Measurements from ENCODE around the gene BARD1.

DNA sequence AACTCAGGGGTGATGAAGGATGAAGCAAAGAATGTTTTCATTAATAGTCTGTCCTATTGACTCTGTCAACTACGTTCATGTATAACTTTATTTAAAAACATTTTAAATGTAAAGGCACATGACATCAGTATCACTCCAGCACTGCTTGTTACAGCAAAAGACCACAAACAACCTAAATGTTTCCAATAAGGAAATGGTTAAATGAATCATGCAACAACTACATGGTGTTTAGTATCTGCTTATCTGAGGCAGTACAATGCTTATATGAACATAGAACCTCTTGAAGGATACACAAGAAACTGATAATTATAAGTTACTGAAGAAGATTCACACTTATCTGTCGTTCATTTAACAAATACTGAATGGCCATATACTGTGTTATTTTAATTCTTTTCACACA is 8.4 kb downstream of the BARD1 start:
- TF ChIP-seq SMC3 (IDR thresholded peaks at IDR 0.05) (no peak), CTCF (IDR thresholded peaks at IDR 0.05) (no peak), RFX5 (IDR thresholded peaks at IDR 0.05) (no peak), EHMT2 (IDR thresholded peaks at IDR 0.05; ENCODE audit: low read depth) (no peak), ELK1 (IDR thresholded peaks at IDR 0.05; ENCODE audit: low read depth, low read length) (no peak), CBX2 (IDR thresholded peaks at IDR 0.05; ENCODE audit: borderline replicate concordance, low read depth) (no peak), JUNB (IDR thresholded peaks at IDR 0.05) (no peak), NPAS2 (CRISPR knock-in tag; IDR thresholded peaks at IDR 0.05; ENCODE audit: borderline replicate concordance) (no peak), NR3C1 (IDR thresholded peaks at IDR 0.05) (no peak), CHD2 (IDR thresholded peaks at IDR 0.05; ENCODE audit: low read length, partially characterized antibody) (no peak), HEYL (CRISPR knock-in tag; IDR thresholded peaks at IDR 0.05) (no peak)
- TF ChIP-seq, protein P1, sequence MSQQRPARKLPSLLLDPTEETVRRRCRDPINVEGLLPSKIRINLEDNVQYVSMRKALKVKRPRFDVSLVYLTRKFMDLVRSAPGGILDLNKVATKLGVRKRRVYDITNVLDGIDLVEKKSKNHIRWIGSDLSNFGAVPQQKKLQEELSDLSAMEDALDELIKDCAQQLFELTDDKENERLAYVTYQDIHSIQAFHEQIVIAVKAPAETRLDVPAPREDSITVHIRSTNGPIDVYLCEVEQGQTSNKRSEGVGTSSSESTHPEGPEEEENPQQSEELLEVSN (IDR thresholded peaks at IDR 0.05; ENCODE audit: borderline replicate concordance, low read depth) = no peak
- TF ChIP-seq, protein P2, sequence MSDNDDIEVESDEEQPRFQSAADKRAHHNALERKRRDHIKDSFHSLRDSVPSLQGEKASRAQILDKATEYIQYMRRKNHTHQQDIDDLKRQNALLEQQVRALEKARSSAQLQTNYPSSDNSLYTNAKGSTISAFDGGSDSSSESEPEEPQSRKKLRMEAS (IDR thresholded peaks at IDR 0.05) = no peak

Data from A549 (cell line).